ENCODE results near the gene GNE.

DNA sequence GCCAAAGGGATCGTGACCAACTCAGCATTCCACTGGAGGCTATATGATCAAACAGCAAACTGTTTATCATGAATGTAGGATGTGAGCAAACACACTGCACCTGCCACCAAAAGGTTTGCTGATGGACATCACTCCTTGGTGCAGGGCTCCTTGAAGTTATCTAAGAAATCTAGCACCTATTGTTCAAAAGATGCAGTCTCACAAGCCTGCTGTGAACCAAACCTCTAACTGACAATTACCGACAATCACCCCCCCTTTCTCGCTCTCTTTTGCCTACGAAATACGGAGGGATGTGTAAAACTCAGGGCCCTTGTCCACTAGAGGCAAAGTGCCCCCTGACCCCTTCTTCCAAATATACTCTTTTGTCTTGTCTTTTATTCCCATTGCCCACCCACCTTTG lies 70.0 kb downstream of the GNE start:
- TF ChIP-seq, protein P1, sequence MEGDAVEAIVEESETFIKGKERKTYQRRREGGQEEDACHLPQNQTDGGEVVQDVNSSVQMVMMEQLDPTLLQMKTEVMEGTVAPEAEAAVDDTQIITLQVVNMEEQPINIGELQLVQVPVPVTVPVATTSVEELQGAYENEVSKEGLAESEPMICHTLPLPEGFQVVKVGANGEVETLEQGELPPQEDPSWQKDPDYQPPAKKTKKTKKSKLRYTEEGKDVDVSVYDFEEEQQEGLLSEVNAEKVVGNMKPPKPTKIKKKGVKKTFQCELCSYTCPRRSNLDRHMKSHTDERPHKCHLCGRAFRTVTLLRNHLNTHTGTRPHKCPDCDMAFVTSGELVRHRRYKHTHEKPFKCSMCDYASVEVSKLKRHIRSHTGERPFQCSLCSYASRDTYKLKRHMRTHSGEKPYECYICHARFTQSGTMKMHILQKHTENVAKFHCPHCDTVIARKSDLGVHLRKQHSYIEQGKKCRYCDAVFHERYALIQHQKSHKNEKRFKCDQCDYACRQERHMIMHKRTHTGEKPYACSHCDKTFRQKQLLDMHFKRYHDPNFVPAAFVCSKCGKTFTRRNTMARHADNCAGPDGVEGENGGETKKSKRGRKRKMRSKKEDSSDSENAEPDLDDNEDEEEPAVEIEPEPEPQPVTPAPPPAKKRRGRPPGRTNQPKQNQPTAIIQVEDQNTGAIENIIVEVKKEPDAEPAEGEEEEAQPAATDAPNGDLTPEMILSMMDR (IDR thresholded peaks at IDR 0.05), result no peak
- no peak for TF ChIP-seq POLR2A (IDR thresholded peaks at IDR 0.05)
